NCI-H1092 (cell line): ENCODE measurements around the gene ERG.

Experiments used
- DNase-seq: peaks from one replicate; lab custom pipeline; 2025; lab: John Stamatoyannopoulos, UW

ERG gene

GRCh38 chr21:38433471-38433870 is 64.8 kb downstream of the ERG start:
- DNase-seq = no peak

- no peak for DNase-seq
Observed at GRCh38 chr21:38430401-38430984, 67.8 kb downstream of the ERG start.

DNA sequence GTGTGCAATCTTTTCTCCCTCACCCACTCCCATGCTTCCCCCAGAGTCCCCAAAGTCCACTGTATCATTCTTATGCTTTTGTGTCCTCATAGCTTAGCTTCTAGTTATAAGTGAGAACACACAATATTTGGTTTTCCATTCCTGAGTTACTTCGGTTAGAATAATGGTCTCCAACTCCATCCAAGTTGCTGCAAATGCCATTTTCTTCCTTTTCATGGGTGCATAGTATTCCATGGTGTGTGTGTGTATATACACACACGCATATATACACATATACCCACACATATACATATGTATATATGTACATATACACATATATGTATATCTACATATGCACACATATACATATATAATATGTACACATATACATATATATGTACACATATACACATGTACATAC is 69.3 kb downstream of the ERG start:
- no peak for DNase-seq

- no peak for DNase-seq
Observed at GRCh38 chr21:38428211-38428610, 70.1 kb downstream of the ERG start.

DNA sequence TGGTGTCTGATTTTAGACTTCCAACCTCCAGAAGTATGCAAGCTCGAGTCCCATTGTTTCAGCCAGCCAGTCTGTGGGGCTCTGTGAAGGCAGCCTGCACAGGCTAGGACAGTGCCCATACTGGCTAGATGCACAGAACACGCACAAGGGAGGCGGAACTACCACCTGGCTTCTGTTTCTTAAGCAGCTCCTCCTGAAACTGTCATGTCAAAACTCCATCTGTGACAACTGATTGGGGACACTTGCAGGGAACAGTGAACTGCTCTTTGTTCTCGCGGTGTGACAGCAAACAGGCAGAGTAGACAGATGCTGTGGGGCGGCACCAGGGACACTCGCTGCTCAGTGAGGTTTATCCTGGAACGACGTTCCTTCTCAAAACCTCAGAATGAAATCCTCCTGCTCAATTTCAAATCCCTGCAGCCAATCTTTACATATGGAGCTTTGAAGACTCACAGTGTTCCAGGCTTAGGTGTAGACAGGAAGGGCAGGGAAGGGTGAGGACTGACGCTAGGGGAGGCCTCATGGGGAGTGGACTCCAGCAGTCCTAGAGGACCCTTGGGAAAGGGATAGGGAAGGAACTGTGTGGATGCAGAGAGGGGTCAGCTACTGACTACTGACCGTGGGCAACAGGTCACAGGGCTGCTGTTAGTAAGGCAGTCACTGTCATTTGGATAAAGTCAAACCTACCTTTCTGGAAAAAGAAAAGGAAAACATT is 73.8 kb downstream of the ERG start:
- no peak for DNase-seq

DNA sequence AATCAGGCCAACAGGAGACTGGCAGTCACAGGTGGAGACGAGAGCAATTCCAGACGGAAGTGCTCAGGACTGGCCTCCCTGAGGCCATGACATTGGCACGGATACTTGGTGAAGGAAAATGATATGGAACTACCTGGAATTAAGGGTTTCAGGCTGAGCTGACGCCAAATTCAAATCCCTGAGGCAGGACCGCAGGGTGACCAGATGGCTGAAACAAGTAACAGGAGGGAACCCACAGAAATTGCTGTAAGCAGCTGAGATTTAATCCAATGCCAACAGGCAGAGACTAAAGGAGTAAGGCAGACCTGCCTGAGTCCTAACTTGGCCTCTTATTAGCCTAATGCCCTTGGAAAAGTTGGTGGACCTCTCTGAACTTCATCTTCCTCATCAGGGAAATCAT is 76.2 kb downstream of the ERG start:
- no peak for DNase-seq

GRCh38 chr21:38420140-38420539 is 78.1 kb downstream of the ERG start:
- no peak for DNase-seq

- DNase-seq = no peak
Observed at GRCh38 chr21:38417726-38418125, 80.6 kb downstream of the ERG start.

- no peak for DNase-seq
Observed at GRCh38 chr21:38416791-38417190, 81.5 kb downstream of the ERG start.

DNA sequence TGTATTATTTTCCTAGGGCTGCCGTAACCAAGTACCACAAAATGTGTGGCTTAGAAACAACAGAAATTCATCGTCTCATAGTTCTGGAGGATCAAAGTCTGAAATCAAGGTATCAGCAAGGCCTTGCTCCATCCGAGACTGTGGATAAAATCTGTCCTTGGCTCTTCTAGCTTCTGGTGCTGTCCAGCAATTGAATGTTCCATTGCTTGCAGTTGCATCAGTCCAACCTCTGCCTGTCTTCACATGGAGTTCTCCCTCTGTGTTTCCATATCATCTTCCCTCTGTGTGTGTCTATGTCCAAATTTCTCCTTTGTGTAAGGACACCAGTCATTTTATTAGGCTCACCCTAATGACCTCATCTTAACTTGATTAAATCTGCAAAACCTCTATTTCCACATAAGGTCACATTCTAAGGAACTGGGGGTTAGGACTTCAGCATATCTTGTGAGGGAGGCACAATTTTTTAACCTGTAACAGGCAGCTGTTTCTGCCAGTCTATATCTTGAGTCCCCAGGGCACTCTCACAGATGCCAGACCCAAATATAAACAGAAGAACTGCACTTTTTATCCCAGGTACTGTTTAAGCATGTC is 84.2 kb downstream of the ERG start:
- DNase-seq = no peak

DNA sequence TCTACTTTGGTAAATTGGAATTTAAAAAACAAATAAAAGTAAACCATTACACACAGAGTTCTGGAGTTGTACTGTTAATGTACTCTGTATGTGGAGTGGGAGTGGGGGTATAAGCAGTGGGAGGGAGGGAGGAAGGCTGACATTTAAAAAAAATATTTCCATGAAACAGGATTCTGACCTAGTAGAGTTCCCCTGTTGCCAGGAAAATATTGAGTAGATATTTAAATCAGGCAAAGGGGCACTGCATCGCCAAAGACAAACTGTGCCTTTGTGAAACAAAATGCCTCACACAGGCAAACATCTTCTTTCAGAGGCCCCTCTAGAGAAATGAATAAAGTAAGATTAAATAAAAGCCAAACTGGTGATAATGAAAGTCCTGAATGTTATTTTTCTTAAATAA is 87.8 kb downstream of the ERG start:
- DNase-seq = no peak

DNA sequence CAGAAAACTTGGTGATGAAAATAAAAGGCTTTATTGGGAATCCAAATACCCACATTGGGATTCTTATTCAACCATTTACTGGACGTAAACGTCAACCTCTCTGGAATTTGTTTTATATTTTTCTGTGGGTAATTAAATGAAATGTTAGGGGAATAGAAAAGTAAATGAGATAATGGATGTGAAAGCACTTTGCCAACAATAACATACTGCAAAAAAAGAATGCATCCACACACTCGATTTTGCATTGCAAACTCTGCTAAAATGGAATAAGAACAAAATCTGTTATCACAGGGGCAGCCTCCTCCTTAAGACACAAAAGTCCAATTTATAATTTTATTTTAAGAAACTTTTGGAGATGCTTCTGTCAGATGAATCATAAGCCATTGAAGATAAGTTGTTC is 88.4 kb downstream of the ERG start:
- no peak for DNase-seq

DNA sequence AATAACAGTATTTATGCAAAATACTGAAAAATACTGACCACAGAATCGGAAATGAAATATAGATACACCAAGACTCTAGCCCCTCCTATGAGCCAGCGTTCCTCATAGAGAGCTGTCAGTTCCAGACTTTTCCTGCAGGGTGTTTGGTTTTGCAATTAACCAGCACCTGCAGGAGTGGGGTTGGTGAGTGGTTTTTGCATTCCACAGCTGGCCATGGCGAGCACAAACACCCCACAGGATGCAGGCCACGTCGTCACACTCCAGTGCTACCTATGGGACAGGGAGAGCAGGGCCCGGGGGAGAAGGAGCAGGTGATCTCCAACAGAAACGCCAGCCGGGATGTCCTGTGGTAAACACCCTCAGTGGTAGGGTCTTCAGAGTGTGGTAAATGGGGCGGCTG is 94.1 kb downstream of the ERG start:
- DNase-seq = no peak

DNA sequence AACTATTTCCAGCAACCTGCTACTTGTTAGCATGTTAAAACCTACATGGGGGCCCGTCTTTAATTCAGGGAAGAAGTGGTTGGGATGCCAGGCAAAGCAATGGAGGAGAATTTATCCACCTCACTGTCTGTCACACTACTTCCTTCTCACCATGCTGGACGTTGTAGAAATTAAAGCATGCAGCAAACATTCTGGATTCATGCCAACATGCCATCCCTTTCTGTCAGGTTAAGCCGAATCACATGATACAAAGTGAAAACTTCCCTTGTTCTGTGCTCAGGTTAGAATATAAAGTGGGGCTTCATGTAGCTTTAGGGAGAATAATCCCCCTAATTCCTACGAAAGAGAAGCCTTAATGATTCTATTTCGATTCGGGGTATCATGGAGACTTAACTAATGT is 95.5 kb downstream of the ERG start:
- no peak for DNase-seq

DNA sequence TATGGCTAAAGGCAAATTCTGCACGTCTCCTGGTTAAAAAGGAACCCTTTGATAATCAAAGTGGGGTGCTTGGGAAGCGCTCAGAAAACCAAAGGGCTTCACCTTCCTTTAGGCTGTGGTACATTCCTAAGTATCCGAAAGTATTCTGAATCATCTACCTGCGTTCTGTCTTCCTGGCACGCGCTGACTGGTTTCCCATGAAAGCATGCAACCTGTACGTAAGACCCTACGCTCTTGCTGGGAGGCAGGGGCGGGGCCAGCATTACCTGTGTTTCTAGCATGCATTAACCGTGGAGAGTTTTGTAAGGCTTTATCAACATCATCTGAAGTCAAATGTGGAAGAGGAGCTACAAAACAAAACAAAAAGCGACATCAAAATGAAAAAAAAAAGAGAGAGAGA is 96.0 kb downstream of the ERG start:
- no peak for DNase-seq

DNA sequence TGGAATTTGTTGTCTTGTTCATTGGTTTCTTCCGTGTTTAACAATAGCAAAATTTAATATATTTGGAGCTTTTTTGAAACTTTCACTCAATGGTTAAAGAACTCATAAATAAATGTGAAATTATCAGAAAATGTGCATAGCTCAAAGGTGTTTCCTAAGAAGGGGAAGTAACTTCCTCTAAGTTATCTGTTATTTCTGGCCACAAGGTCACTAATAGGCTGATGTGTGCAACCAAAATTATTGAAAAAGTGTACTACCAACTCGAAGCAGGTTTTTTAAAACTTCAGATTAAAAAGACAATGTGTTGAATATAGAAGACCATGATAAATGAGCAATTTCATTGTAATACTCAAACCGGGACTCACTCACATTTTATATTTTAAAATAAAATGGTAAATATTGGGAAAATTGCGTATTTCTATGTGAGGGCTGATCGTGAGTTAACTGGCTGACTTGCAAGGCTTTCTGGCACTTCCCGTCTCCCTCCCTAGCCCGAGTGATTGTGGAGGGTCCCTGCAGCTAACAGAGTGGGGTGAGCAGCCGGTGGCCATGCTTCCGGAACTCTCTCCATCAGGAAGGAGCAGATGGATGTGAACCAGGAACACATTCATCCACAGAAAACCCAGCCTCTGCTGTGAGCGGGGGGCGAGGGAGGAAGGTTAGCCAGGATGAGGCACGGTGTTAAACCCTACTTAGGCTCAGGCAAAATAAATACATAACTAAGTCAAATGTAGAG is 96.9 kb downstream of the ERG start:
- no peak for DNase-seq

- no peak for DNase-seq
Observed at GRCh38 chr21:38400195-38400919, 97.9 kb downstream of the ERG start.

DNA sequence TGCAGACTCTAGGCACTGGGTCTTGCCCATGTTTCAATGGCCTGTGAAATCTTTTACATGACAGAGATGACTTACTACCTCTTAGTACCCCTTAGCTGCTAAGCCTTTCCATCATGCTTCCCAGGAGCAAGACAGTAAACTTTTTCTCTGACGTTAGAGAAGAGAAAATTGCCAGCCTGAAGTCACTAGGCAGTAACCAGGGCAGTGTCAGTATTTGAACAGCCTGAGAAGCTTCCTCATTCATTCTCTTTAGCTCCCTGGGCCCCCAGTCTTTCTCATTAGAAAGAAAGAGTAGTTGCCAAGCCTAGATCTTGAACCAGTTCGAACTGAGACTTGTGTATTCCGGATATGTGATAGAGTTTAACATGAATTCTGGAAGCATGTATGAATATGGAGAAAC is 99.2 kb downstream of the ERG start:
- no peak for DNase-seq

DNA sequence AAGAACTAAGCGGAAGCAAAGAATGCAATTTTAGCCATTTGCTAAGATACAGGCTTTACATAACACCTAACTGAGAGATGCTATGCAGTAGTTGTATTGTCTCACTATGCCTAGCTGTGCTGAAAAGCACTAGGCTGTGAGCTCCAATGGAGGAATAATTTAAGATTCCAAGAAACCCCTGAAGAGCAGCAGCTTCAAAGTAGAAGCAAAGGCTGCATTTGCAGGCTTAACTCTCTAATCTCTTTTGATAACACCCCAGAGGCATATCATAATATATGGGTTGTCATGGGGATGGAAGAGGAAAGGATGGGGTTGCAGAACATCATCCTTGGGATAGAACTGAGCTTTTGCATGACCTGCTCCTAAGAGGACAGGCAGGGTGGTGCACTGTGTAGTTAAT is 102.0 kb downstream of the ERG start:
- no peak for DNase-seq

DNA sequence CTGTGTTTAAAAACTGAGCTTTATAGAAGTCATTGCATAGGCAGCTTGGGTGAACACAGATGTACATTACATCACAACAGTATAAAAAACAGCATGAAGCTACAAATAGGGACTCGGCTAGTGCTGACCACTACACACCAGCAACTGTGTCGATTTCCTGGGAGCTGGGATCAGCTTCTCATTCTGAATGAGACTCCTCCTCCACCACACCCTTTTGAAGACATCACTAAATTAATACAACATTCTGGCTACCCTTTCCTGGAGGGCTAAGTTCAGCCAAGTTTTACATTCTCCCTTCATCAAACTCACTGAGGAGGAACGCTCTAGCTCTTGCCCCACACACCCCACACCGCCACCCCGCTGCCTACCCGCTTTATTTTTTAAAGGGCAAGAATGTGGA is 102.7 kb downstream of the ERG start:
- DNase-seq = no peak

- DNase-seq = no peak
Observed at GRCh38 chr21:38392661-38393060, 105.6 kb downstream of the ERG start.

DNA sequence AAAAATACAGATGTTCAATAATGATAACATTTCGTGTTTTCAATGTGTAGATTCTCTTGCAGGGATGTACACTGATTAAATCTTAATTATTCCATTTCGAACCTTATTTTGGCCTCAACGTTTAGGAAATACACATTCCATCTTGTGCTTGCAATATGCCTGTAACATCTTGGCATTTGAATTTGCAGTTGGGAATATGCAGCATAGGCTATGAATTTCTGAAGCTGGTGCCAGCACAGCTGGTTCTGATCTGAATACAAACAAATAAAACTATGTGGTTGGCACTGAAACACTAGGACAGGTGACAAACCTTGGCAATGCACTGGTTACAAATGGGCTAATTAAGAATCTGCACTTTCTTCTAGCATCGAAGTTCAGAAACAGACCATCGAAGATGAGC is 108.4 kb downstream of the ERG start:
- DNase-seq = no peak

- no peak for DNase-seq
Observed at GRCh38 chr21:38389354-38389676, 109.0 kb downstream of the ERG start.
